Ecto neural progenitor cell (in vitro differentiated cells): ENCODE results near the gene FBN1.

Experiments used
- DNase-seq: peaks from one replicate; pipeline ENCODE4 v3.0.0-alpha.2; 2018; ENCODE audit warnings: low spot score

Gene FBN1

GRCh38 chr15:48366584-48367312 is 278.8 kb downstream of the FBN1 start:
- DNase-seq = no peak

- DNase-seq = no peak
Observed at GRCh38 chr15:48365575-48365974, 279.9 kb downstream of the FBN1 start.

- DNase-seq = no peak
Observed at GRCh38 chr15:48363474-48363873, 282.0 kb downstream of the FBN1 start.

- no peak for DNase-seq
Observed at GRCh38 chr15:48361685-48362084, 283.8 kb downstream of the FBN1 start.

GRCh38 chr15:48360841-48361240 is 284.7 kb downstream of the FBN1 start:
- DNase-seq = no peak
